SK-N-MC (cell line): ENCODE data around the gene HMOX1.

Source experiments
- DNase-seq: peaks from one replicate; pipeline ENCODE4 v3.0.0-alpha.2; 2011; ENCODE audit warnings: low read depth, low spot score
- H3K27ac ChIP-seq: fragments of 200-600 bp; sonication (generic); 2 replicates; pipeline ENCODE4 v1.5.1; 2016; ENCODE audit warnings: mixed run types
- H3K36me3 ChIP-seq: fragments of 200-600 bp; sonication (generic); 2 replicates; pipeline ENCODE4 v1.6.1; 2017; ENCODE audit warnings: antibody characterized with exemption, low read length, mixed read lengths; ENCODE audit not compliant: insufficient read depth
- H3K4me3 ChIP-seq: fragments of 200-600 bp; sonication (generic); 2 replicates; pipeline ENCODE4 v1.5.1; 2016
- H3K9ac ChIP-seq: fragments of 200-600 bp; sonication (generic); 2 replicates; pipeline ENCODE4 v1.8.0; 2017; ENCODE audit warnings: mixed run types, mixed read lengths; ENCODE audit not compliant: insufficient read length
- H3K9me3 ChIP-seq: fragments of 200-600 bp; sonication (generic); 2 replicates; pipeline ENCODE4 v1.6.1; 2017; ENCODE audit warnings: low read depth, mild to moderate bottlenecking, antibody characterized with exemption, low read length, moderate library complexity, mixed read lengths
- EZH2 ChIP-seq: fragments of 200-600 bp; sonication (generic); IDR thresholded peaks from one replicate; pipeline ENCODE4 v1.6.1; 2017; ENCODE audit warnings: antibody characterized with exemption
- FOXP2 ChIP-seq: optimal IDR thresholded peaks from 2 replicates; pipeline ENCODE3; 2011; ENCODE audit warnings: mild to moderate bottlenecking, moderate library complexity; ENCODE audit not compliant: insufficient read depth; ENCODE audit errors: extremely low read length, control extremely low read depth
- POLR2AphosphoS5 ChIP-seq: IDR thresholded peaks from 2 replicates; pipeline ENCODE4 v1.6.1; 2012; ENCODE audit warnings: mild to moderate bottlenecking, low read depth, low read length, borderline replicate concordance

Gene HMOX1

DNA sequence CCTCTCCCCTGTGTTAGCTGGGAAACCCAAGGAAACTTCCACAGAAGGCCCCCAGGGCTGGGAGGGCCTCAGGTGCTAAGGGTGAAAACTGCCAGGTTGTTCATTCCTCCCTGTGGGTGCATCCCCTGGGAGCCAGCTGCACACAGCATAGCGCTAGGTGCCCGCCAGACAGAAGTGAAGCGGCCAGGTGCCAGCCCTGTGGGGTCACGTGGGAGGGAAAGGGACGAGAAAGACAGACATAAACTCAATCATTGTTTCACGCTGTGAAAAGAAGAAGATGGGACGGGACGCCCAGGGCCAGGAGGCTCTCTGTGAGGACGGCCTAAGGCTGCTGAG, 31.6 kb upstream of the HMOX1 start:
- no peak for TF ChIP-seq EZH2
- TF ChIP-seq POLR2AphosphoS5 = no peak
- no peak for TF ChIP-seq FOXP2
- 0 out of 2 replicates have a peak overlapping the region, but pooled peaks have one; percentile 33 for H3K4me3 ChIP-seq
- no peaks in the 10 kb centered on the region for H3K9me3 ChIP-seq
- H3K27ac ChIP-seq = peak overlapping the region; percentile 36; the same call in 1 of the 2 replicates
- H3K36me3 ChIP-seq = no peaks in the 10 kb centered on the region
- H3K9ac ChIP-seq = no peak overlapping the region
- no peak for DNase-seq

DNA sequence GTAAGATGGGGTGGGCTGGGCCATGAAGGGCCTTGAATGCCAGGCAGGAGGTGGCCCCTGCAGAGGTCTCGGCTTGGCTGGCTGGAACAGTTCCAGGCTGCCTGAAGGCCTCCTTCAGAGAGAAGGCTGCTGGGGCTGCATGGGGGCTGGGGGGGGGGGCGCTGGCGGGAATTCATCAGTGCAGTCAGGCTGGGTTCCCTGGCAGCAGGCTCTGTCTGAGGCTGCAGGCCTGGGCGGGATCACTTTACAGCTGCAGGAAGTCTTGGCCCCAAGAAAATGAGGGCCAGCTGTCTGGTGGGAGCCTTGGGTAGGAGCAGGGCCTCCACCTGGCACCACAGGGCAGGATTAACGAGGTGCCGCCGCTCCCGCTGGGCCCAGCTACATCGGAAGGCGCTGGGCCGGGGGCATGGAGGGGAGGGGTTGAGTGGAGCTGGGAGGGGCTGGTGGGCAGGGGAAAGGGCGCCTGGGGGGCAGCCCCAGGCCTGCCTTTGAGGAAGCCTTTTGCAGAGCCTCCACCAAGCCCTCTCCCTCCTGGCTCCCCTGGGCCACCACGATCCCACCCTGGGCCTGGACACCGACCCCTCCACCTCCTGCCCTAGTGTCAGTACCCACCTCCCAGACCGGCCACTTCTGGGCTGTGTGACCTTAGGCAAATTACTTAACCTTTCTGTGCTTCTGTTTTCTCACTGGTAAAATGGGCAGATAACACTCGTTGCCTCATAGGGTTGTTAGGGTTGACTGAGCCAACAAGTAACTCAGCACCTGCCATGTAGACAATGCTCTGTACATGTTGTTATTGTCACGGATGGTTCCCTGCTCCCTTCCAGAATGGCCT, 31.0 kb upstream of the HMOX1 start:
- no peak for TF ChIP-seq EZH2
- TF ChIP-seq POLR2AphosphoS5 = peak; percentile 35; the same call in 1 of the 2 replicates
- no peak for TF ChIP-seq FOXP2
- Histone ChIP-seq H3K9ac (no peak overlapping the region), H3K9me3 (no peaks in the 10 kb centered on the region), H3K4me3 (peak overlapping the region; percentile 73), H3K36me3 (no peaks in the 10 kb centered on the region), H3K27ac (peak overlapping the region; percentile 39; the same call in 1 of the 2 replicates)
- no peak for DNase-seq

DNA sequence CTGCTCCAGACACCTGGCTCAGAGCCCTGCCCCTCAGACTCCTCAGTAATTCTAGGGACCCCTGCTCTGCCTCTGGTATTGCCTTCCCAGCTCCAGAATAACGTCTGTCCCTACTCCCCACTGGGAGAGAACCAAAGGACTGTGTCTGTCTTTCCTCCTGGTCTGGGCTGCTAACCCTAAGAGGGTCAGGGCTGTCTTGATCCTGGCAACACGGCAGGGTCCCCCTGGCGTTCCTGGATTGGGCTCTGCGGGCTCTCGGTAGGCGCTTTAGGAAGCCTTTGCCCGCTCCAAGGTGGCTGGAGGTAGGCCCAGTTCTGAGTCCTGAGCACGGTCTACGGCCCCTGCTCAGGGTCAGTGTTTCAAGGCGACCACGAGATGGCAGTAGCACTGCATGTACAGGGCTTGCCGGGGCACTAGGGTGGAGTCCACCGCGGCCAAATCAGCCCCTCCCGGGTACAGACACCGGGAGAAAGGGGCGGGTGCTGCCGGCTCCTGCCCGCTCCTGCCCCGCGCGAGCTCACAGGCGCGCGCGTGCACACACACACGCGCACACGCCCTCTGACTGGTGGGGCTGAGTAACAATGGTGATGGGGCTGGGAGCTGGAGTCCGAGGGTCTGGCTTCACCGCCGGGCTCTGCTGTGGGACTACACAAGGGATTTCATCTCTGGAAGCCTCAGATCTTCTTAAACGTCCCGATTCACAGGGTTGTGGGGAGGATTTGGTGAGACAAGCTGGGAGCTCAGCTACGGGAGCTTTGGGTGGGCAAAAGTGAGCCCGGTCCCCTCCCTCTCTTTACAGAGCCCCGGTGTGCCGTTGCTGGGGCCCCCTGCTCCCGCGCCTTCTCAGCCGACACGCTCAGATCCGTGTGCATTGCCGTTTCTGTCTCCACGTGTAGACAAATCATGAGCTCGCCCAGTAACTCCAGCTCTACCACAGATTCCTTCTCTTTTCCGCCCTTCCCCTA, 30.1 kb upstream of the HMOX1 start:
- no peak for DNase-seq
- Histone ChIP-seq H3K9ac (no peak overlapping the region), H3K36me3 (no peaks in the 10 kb centered on the region), H3K4me3 (peak overlapping the region; percentile 73), H3K27ac (peak overlapping the region; percentile 39; the same call in 1 of the 2 replicates), H3K9me3 (no peaks in the 10 kb centered on the region)
- TF ChIP-seq EZH2 = no peak
- no peak for TF ChIP-seq FOXP2
- no peak for TF ChIP-seq POLR2AphosphoS5

DNA sequence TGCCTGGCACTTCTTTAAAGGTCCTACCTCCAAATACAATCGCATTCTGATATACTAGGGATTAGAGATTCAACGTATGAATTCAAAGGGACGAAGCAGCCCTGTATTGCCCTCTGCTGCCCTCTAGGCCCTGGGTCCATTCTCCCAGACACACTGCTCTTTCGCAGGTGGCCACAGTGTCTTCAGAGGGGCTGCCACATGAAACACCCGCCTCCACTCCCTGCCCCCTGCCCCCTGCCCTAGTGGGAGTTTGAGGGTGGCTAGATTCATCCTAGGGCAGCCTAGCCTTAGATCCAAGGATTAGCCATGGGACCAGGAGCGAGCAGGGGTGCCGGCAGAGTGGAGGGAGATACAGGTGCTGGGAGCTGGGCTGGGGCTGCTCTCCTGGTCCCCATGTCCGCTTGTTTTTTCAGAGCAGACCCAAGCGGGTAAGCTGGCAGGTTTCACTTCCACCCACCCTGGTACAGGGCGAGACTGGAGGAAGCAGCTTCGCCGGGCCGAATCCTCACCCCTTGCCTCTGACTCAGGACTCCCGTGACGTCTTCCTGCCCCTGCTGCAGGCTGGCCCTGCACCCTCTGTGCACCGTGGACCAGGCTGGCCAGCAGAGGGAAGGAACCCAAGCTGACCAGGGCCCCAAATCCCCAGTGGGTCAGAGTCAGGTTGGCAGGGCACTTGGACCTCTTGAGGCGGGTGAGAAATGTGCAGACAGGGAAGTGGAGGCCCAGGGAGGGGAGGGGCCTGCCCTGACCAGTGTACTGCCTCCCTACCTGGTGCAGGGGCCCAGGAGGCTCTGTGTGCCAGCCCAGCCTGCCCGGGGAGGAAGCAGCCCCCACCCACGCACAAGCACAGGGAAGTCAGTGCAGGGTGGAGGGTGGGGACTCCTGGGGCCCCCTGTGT, 28.4 kb upstream of the HMOX1 start:
- Histone ChIP-seq H3K9me3 (no peaks in the 10 kb centered on the region), H3K36me3 (no peaks in the 10 kb centered on the region), H3K27ac (no peak overlapping the region), H3K9ac (no peak overlapping the region), H3K4me3 (no peak overlapping the region)
- DNase-seq = no peak
- TF ChIP-seq POLR2AphosphoS5 (no peak), FOXP2 (no peak), EZH2 (no peak)

DNA sequence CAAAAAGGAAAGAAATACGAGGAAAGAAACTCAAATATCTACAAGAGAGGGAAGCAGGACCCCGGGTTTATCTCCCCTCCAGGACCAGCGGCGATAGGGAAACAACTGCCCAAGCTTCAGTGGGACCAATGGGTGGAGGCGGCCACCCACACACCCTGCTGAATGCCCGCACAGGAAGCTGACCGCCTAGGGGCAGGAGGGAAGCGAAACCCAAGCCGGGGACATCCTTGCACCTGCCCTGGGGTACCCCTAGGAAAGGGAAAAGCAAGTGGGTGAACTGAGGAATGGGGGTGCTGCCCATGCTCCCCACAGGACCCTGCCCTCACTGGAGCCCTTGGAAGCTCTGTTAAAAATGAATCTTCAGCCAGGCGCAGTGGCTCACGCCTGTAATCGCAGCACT, 27.6 kb upstream of the HMOX1 start:
- TF ChIP-seq FOXP2 = no peak
- no peak for TF ChIP-seq POLR2AphosphoS5
- TF ChIP-seq EZH2 = no peak
- Histone ChIP-seq H3K4me3 (no peak overlapping the region), H3K9me3 (no peaks in the 10 kb centered on the region), H3K36me3 (no peaks in the 10 kb centered on the region), H3K9ac (no peak overlapping the region), H3K27ac (no peak overlapping the region)
- no peak for DNase-seq

DNA sequence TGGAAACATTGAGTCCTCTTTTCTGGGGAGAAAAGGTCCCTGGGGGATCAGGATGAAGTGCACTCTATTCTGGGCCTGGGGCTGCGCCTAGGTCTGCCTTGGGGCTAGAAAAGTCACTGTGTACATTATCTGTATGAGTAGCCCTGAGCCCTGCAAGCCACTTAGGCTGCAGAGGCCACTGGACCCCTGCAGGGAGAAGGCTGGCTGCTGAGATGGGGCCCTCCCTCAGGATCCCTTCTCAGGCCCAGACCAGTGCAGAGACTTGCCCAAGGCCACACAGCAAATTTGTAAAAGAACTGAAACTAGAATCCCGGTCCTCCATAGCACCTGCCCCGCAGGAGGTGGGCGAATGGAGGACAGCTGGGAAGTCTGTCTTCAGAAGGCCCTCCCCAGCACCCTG, 26.8 kb upstream of the HMOX1 start:
- TF ChIP-seq FOXP2 (no peak), EZH2 (no peak), POLR2AphosphoS5 (no peak)
- no peak overlapping the region for H3K4me3 ChIP-seq
- no peaks in the 10 kb centered on the region for H3K9me3 ChIP-seq
- H3K27ac ChIP-seq = no peak overlapping the region
- H3K36me3 ChIP-seq = no peaks in the 10 kb centered on the region
- DNase-seq = no peak
- H3K9ac ChIP-seq = no peak overlapping the region

DNA sequence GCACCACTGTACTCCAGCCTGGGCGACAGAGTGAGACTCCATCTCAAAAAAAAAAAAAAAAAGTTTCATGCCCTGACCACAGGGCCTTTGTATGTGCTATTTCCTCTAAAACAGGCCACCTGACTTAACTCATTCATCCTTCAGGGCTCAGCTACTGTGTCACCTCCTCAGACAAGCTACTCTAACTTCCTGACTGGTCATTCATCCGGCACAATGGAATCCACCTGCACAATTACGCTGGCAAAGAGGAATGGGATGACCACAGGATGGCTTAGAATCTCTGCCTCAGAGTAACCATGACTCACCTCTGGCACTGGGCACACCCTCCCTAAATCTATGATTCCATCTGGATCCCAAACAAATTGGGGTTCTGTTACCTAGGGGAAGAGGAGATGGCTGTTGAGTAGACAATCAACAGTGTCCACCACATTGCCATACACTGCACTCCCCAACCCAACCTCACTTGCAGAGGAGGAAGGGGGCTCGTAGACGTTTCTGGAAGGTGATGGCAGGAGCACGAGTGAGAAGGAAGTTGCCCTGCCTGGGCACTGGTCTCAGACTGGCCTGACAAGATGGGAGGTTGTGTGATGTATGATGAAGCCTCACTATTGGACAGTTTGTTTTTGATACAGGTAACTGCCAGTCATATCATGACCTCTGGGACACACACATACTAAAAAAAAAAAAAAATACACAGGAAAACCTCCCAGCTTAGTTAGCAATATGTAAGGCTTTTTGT, 22.8 kb upstream of the HMOX1 start:
- Histone ChIP-seq H3K9ac (no peak overlapping the region), H3K27ac (no peak overlapping the region), H3K4me3 (no peak overlapping the region), H3K36me3 (no peaks in the 10 kb centered on the region), H3K9me3 (no peaks in the 10 kb centered on the region)
- no peak for TF ChIP-seq FOXP2
- TF ChIP-seq POLR2AphosphoS5 = no peak
- no peak for TF ChIP-seq EZH2
- no peak for DNase-seq
